ENCODE measurements around the gene SLC49A3.
"Not testable (repeated sequence)": the region's sequence is repeated elsewhere in the genome, so short reads cannot be mapped to it uniquely, and the experiment has no call there.

SLC49A3 gene

GRCh38 chr4:700587-701264 lies 11.8 kb upstream of the SLC49A3 start:
- no peak for DNase-seq

GRCh38 chr4:699816-700580 lies 11.0 kb upstream of the SLC49A3 start:
- no peak for DNase-seq

- DNase-seq, result not testable (repeated sequence)
Measured at GRCh38 chr4:694341-694940, 5.5 kb upstream of the SLC49A3 start.

GRCh38 chr4:692771-693554 lies 4.0 kb upstream of the SLC49A3 start:
- DNase-seq, result no peak

- no peak for DNase-seq
Measured at GRCh38 chr4:689723-690122, 772 bp upstream of the SLC49A3 start.

GRCh38 chr4:687971-688853 lies 739 bp downstream of the SLC49A3 start:
- DNase-seq, result no peak

- DNase-seq, result no peak
Measured at GRCh38 chr4:687048-687970, 1.6 kb downstream of the SLC49A3 start.

- no peak for DNase-seq
Measured at GRCh38 chr4:686413-687040, 2.4 kb downstream of the SLC49A3 start.

GRCh38 chr4:685679-686412 lies 3.1 kb downstream of the SLC49A3 start:
- no peak for DNase-seq

GRCh38 chr4:684623-685327 lies 4.2 kb downstream of the SLC49A3 start:
- DNase-seq, result no peak

GRCh38 chr4:683982-684622 lies 4.8 kb downstream of the SLC49A3 start:
- DNase-seq, result no peak

- no peak for DNase-seq
Measured at GRCh38 chr4:683247-683897, 5.6 kb downstream of the SLC49A3 start.

- DNase-seq, result no peak
Measured at GRCh38 chr4:682490-683172, 6.3 kb downstream of the SLC49A3 start.

GRCh38 chr4:681736-682451 lies 7.1 kb downstream of the SLC49A3 start:
- DNase-seq, result peak; percentile 74

GRCh38 chr4:680928-681645 lies 7.9 kb downstream of the SLC49A3 start:
- no peak for DNase-seq

- DNase-seq, result no peak
Measured at GRCh38 chr4:680551-680927, 8.4 kb downstream of the SLC49A3 start.

Measured in NCI-H510A (cell line).